ENCODE measurements around the gene ADNP.

GRCh38 chr20:50916257-50916656 is 15.0 kb downstream of the ADNP start:
- no peak for TF ChIP-seq CTCF (conservative IDR thresholded peaks at IDR 0.05 in 1 of 2, IDR thresholded peaks at IDR 0.05 in 1 of 2; ENCODE audit: extremely low read depth in 1 of 2, insufficient read depth in 1 of 2, low read depth in 1 of 2, low read length in 2 of 2)
- TF ChIP-seq EZH2 (IDR thresholded peaks at IDR 0.05; ENCODE audit: borderline replicate concordance, low read length) = no peak
